GM18868 (cell line): ENCODE measurements around the gene GOLGA6L10.
"Not testable (repeated sequence)": the region's sequence is repeated elsewhere in the genome, so short reads cannot be mapped to it uniquely, and the experiment has no call there.

Experiments
- ATAC-seq: cut with Tn5 transposase; IDR thresholded peaks from one replicate; pipeline ENCODE4 v1.9.1; 2021; ENCODE audit warnings: mild to moderate bottlenecking, moderate library complexity; ENCODE audit not compliant: unreplicated experiment

GOLGA6L10 gene, protein sequence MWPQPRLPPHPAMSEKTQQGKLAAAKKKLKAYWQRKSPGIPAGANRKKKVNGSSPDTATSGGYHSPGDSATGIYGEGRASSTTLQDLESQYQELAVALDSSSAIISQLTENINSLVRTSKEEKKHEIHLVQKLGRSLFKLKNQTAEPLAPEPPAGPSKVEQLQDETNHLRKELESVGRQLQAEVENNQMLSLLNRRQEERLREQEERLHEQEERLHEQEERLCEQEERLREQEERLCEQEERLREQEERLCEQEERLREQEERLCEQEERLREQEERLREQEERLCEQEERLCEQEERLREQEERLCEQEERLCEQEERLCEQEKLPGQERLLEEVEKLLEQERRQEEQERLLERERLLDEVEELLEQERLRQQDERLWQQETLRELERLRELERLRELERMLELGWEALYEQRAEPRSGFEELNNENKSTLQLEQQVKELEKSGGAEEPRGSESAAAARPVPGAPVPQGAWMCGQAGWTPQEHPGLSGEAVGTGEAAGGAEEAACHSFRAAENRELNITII

DNA sequence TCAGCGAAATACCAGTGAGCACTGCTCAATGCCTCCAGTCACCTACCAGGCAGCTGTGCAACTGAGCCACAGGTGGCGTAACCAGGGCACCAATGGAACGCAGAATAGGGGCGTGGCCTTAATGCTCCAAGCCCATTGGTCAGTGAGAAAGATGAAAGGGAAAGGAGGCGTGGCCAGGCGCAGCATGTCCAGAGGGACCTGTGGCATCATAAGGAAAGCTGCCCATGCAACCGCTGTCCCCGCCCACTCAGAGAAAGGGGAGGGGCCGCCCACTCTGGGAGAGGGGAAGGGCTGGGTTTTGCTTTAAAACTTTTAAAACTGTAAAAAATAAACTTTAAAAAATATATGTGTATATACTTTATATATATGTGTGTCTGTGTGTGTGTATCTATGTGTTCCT is at the start of gene GOLGA6L10:
TSS of gene GOLGA6L10 (minus strand) at position 101 of the 400 bp plus-strand sequence. CDS start at position 1, 100 bp downstream.
- ATAC-seq, result not testable (repeated sequence)

DNA sequence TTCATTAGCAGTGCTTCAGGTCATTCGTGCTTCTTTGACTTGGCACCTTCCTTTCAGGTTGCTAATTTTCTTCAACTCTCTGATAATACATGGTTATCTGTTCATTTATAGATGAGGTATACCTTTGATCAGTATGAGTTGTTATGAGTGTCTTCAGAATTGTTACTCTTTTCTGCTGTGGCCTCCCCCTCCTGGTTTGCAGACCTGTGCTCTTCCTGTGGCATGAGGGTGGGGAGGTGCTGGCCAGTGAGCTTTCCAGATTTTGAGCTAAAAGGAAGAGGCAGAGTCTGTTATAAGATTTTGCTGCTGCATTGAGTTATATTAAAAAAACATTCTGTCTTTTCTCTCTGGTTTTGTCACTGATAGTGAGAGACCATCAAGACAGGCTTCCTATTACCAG is 49.5 kb upstream of the GOLGA6L10 start:
- ATAC-seq, result peak; percentile 21

DNA sequence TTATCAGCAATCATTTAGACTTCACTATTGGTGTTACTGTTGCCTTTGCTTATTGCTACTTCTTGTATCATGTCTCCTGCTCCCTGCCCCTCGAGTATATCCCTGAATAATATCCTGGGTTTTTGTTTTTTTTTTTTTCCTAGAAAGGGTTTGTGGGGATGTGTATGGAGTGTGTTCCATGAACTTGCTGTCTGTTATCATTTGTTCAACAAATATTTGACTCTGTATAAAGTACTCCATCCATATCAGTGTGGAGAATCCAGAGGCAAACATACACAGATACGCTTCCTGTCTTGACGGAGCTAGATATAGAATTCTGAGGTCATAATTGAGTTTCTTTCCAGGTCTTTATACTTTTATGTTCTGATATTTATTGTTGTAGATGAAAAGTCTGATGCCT is 48.5 kb upstream of the GOLGA6L10 start:
- ATAC-seq, result no peak

DNA sequence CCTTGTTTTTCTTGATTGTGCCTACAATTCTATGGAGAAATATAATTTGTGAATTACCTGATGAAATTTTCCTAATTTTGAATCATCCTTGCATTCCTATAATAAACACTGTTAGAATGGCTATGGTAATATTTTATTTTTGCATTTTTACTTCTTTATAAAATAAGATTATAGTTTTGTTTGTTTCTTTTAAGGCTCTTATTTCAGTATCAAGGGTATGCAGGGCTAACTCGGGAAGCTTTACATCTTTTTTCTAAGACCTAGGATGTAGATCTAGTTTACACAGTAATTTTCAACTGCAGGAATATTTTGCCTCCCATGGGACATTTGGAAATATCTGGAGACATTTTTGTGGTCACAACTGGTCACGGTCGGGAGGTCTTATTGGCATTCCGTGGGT is 46.5 kb upstream of the GOLGA6L10 start:
- not testable (repeated sequence) for ATAC-seq

DNA sequence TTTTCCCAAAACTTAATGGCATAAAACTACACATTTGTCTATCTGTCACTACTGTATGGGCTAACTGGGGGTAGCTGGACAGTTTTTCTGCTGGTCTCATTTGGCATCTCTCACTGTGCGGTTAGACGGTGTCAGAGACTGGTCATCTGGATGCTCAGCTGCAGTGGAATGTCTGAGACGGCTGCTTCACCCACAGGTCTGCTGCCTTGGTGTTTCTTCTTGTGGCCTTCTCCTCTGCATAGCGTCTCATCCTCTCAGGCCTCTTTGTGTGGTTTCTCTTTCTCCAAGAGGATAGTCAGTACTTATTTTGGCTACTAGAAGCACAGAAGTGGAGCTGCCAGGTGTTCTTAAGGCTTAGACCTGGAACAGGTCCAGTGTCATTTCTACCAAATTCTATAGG is 44.4 kb upstream of the GOLGA6L10 start:
- no peak for ATAC-seq

DNA sequence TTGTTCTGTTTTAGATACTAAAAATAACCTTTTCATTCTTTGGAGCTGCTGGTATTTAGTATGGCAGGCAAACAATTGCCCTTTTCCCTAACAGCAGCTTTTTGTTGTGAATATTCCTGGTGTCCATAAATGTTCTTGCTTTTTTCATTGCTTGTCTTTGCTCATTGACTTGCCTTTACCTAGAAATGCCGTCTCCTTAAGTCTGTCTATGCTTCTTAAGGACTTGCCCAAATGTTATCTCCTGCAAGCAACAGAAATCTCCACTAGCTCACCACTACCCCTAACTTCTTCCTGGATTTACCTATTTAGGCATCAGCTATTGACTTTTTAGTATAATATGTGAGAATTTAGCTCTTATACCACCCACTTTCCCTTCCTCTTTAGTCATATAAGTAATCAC is 42.8 kb upstream of the GOLGA6L10 start:
- ATAC-seq, result not testable (repeated sequence)

DNA sequence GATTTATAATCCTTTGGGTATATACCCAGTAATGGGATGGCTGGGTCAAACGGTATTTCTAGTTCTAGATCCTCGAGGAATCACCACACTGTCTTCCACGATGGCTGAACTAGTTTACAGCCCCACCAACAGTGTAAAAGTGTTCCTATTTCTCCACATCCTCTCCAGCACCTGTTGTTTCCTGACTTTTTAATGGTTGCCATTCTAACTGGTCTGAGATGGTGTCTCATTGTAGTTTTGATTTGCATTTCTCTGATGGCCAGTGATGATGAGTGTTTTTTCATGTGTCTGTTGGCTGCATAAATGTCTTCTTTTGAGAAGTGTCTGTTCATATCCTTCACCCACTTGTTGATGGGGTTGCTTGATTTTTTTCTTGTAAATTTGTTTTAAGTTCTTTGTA is 40.9 kb upstream of the GOLGA6L10 start:
- ATAC-seq, result not testable (repeated sequence)

DNA sequence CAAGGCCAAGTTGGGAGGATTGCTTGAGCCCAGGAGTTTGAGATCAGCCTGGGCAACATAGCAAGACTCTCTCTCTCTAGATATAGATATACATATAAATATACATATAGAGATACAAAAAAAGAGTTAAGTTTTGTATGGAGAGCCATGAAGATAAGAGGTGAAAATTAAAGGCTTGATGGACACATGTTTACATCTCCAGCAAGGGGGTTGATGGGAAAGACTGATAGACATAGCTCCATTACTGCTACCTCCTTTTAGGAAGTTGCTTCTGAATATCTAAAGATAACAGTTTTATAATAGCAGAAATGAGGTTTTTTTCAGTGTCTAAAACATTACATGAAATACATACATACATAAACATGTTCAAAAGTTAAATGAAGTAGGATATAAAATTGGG is 37.9 kb upstream of the GOLGA6L10 start:
- not testable (repeated sequence) for ATAC-seq

DNA sequence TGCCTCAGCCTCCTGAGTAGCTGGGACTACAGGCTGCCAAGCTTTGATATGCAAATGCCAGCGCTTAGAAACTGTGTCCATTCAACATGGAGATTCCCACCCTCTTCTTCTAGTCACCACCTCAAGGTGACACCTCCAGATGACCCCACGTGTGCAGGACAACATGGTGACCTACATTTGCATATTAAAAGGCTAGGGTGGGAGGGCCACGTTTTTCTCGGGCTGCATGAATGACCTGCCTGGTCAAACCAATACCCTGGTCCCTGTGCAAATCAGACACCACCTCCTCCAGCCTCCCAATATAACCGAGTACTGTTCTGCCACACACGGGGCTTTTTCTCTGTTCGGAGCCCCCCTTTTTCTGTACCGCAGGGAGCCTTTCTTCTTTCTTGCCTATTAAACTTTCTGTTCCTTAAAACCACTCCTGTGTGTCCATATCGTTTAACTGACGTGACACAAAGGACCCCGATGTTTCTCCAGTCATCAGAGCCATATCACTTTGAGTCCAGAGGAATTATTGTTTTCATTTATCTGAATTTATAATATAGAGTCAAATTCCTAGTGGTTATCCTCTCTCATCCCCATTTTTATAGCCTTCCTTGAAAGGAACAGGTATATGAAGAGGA is 32.2 kb upstream of the GOLGA6L10 start:
- not testable (repeated sequence) for ATAC-seq

DNA sequence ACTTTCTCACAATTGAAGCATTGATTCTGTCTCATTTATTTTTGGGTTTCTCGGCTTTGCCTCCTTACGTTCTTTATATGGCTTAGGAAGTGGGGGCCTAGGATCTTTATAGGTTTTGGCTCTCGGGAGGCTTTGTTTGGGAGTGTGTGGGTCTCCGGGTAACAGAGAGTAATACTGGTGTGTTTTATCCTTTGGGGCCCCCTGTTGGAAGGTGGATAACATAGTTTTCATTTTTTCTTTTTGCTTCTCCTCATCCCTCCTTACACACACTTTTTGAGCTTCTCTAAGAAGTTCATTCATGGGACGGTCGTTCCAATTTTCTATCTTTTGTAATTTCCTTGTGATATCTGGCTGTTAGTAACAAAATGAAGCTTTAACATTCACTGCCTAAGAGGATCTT is 30.3 kb upstream of the GOLGA6L10 start:
- not testable (repeated sequence) for ATAC-seq

DNA sequence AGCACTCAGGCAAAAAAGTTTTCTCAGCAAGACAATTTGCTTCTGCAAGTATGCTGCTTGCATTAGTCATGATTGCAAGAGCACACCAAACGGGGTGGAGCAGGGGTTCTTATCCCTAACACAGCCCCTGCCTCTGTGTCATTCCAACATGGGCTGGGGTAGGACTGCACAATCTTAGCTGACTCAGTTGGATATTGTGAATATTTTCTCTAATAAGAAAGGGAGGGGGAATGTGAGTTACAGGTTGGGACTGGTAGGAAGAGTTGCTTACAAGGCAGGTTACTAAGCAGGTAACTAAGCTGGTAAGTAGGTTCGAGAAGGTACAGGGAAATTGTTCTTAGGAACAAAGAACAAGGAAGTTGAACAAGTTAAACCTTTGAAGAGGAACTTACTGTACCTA is 24.4 kb upstream of the GOLGA6L10 start:
- ATAC-seq, result not testable (repeated sequence)

DNA sequence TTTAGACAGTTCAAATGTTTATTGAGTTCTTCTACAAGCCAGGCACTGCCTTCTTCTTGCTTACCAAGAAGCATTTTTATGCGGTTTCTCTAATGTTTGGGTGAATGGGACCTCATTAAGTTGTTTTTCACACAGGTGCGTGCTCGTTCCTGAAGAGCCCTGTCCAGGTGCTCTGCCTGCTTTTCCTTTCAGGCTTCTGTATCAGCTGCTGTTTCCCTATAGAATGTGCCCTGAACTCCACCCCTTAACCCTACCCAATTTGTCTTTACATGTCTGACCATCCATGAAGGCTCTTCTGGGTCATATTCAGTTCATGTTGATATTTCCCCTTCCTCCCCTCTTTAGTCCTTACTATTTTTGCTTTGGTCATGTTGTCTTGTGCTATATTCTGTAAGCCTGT is 22.4 kb upstream of the GOLGA6L10 start:
- no peak for ATAC-seq

DNA sequence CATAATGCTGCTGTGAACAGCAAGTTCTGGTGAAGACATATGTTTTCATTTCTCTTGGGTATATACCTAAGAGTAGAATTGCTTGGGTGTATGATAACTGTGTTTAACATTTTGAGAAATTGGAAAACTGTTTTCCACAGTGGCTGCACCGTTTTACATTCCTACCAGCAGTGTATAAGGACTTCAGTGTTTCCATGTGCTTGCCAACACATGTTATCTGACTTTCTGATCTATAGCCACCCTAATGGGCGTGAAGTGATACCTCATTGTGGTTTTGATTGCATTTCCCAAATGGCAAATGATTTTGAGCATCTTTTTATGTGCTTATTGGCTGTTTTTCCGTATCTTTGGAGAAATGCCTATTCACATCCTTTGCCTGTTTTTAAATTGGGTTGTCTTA is 18.5 kb upstream of the GOLGA6L10 start:
- not testable (repeated sequence) for ATAC-seq

DNA sequence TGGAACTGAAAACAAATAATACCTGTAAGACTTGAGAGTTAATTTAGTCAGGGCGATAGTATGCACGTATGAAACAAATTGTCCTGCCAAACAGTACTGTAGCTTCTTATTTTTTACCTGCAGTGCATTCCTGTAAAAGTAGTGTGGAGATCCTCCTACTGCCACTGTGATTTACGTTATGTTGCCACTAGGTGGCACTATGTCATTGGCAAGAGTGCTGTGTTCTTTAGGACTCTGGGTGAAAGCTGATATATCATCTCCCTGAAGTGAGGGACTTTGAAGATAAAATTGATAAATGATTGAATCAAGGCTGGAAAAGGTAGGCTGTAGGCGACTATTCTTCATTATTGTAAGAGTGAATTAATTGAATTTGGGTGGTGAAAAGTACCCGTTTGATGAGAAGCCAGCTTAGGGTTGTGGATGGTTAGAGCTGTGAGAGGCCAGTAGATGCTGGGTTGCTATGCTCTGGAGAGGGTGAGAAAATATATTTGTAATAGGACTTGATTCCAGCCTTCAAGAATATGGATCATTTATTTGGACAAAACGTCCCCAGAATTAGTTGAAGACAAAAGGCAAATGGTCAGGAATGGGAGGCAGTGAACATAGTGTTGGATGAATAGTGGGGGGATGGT is 16.5 kb upstream of the GOLGA6L10 start:
- ATAC-seq, result peak; percentile 86

DNA sequence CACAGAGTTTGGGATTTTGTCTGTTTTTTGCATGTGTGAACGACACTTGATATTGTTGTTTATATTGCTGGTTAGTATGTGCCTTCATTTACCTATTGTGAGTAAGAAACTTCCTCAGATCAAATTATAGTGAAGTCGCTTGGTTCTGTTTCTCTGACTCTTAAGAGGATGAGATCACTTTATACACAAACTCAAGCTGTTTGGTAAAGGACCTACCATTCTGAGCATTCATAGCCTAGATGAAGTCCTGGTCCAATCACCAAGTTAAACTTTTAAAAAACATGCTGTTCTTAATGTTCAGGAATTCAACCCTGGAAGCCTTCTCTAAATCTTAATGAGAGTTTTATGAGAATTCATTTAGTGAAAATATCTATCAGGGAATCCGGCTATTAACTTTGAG is 15.3 kb upstream of the GOLGA6L10 start:
- not testable (repeated sequence) for ATAC-seq

DNA sequence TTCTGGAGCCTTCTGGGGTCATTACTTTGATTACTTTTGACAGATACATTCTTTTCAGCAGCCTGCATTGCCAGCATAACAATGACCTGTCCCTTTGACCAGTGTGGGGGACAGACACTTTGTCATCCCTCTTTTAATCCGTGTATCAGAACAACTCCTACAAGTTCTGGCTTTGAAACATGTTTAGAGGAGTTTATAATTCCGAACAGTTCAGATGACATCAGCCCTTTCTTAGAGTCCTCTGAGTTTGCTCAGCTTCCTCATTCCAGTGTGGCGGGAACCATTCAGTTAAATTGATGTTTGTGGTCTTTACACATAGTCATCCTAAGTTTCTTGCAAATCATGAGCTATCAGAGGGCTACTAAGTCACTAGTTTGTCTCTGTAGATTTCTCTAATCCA is 13.5 kb upstream of the GOLGA6L10 start:
- not testable (repeated sequence) for ATAC-seq

DNA sequence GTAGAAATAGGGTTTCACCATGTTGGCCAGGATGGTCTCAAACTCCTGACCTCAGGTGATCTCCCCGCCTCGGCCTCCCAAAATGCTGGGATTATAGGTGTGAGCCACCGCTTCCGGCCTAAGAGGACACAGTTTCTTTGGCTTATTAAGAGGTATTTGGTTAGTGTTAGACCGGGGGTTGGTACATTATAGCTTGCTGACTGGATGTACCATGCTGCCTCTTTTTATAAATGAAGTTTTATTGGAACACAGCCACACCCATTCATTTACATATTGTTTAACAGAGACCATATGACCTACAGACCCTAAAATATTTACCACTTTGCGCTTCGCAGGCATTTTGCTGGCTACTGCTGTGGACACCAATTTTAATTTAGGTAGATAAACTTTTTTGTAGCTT is 11.3 kb upstream of the GOLGA6L10 start:
- not testable (repeated sequence) for ATAC-seq

DNA sequence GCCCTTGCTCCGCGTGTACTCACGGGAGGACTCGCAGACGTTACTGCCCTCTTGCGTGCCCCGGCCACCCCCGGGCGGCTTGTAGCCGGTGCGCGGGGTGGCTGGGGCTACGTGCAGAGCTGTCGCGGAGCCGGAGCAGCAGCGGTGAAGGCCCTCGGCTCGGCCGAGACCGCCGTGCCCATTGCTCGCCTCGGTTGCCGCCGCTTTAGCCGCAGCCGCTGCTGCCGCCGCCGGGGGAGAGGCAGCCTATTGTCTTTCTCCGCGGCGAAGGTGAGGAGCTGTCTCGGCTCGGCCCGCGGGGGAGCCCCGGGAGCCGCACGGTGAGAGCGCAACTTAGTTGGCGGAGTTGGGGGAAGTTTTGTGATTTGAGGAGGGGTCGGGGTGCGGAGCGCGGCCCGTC is 5.8 kb upstream of the GOLGA6L10 start:
- ATAC-seq, result not testable (repeated sequence)

DNA sequence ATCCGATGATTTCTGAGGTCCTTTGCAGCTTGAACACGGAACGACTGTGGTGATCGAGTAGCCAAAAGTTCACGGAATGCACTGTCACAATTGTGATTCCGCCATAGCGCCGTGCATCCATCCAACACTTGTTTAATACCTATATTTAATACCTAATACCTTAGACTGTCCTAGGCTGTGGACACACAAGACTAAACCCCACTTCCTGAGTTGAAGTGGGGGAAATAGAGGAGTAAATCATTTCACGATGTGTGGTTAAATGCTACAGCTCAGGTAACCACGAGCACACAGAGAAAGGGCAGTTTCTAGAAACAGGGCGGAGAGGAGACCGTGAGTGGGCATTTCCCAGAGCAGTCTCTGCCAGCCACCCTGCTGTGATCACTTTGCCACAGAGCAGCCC is 5.3 kb upstream of the GOLGA6L10 start:
- ATAC-seq, result not testable (repeated sequence)

DNA sequence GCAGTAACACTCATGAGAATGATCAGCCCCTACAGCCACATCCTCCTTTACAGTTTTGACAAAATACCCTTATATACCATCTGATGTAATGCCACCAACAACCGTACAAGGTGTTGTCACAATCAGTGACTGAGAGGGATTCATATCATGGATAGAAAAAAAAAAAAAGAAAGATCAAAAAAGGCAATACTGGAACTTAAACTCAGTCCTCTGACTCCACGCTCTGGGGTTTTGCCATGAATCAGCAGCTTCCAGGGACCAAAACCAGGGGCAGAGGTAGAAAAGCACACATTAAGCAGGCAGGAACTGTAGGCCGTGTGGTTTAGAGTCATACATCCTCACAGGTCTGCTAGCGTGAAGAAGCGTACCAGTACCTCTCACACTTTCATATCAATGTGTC is 1.6 kb downstream of the GOLGA6L10 start:
- not testable (repeated sequence) for ATAC-seq

DNA sequence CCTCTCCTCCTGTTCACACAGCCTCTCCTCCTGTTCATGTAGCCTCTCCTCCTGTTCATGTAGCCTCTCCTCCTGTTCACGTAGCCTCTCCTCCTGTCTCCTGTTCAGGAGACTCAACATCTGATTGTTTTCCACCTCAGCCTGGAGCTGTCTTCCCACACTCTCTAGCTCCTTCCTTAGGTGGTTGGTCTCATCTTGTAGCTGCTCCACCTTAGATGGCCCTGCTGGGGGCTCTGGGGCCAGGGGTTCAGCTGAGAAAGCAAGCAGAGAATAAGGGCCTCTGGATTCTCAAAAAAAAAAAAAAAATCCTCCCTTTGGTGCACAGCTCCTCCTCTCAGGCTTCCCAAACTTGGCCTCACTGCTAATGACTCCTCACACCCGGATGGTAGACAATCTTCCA is 4.1 kb downstream of the GOLGA6L10 start:
- ATAC-seq, result not testable (repeated sequence)
